DOHH2 (cell line): ENCODE measurements around the gene RBMS3.

Source experiments
- EZH2phosphoT487 ChIP-seq: fragments of 200-600 bp; sonication (generic); IDR thresholded peaks from 2 replicates; pipeline ENCODE4 v1.6.1; 2017; ENCODE audit warnings: borderline replicate concordance, mild to moderate bottlenecking, antibody characterized with exemption, low read length, moderate library complexity, mixed read lengths
- TF ChIP-seq, protein P1 (sequence below): fragments of 200-600 bp; sonication (generic); IDR thresholded peaks from one replicate; pipeline ENCODE4 v1.5.1; 2014; ENCODE audit warnings: antibody characterized with exemption, mild to moderate bottlenecking, low read depth, low read length; ENCODE audit not compliant: poor library complexity, severe bottlenecking

DNA sequence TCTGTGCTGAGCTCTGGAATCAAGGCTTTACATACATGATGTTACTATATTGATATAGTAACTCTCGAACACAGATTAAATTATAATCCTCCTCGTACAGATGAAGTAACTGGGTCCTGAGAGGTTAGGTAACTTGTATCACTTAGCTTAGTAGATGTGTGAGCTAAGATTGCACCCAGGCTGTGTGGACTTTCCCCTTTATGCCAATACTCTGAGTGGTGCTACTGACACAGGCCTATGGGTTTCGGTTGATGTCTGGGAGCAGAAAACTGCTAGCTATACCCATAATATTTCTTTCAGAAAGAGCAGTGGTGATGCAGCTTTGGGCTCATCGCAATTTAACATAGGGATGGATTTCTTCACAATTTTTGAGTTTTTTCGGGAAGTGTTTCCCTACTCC is 259.7 kb downstream of the RBMS3 start:
- TF ChIP-seq, protein P1, sequence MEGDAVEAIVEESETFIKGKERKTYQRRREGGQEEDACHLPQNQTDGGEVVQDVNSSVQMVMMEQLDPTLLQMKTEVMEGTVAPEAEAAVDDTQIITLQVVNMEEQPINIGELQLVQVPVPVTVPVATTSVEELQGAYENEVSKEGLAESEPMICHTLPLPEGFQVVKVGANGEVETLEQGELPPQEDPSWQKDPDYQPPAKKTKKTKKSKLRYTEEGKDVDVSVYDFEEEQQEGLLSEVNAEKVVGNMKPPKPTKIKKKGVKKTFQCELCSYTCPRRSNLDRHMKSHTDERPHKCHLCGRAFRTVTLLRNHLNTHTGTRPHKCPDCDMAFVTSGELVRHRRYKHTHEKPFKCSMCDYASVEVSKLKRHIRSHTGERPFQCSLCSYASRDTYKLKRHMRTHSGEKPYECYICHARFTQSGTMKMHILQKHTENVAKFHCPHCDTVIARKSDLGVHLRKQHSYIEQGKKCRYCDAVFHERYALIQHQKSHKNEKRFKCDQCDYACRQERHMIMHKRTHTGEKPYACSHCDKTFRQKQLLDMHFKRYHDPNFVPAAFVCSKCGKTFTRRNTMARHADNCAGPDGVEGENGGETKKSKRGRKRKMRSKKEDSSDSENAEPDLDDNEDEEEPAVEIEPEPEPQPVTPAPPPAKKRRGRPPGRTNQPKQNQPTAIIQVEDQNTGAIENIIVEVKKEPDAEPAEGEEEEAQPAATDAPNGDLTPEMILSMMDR = no peak
- TF ChIP-seq EZH2phosphoT487 = no peak
